GM21619 (cell line): ENCODE results near the gene C11orf42.
A peak's percentile ranks its signal among the peaks of the same experiment; 100 is the strongest.

Source experiments
- ATAC-seq: cut with Tn5 transposase; IDR thresholded peaks from one replicate; pipeline ENCODE4 v1.9.1; 2021; ENCODE audit not compliant: unreplicated experiment

C11orf42 gene, protein sequence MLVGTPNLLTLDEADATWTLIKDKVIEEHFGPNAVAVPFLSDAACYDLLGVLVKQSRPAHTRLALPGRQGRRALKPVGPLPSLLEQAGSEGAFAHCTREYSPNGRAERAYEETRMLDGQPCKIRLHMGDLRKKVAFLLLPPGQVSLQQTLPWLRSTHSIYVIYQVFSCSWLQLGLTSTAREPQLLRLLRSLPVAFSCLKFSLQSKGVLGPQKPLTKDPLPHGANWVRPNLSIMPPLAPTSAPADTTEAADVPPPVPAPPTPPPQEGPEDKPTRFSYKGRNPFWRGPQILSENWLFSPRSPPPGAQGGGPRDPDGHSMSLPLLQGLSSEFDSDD

GRCh38 chr11:6205366-6205765 lies at the start of gene C11orf42:
C11orf42 (plus strand) TSS chr11:6205557; CDS start chr11:6205616, 59 bp downstream.
- no peak for ATAC-seq

GRCh38 chr11:6156628-6157359 lies 48.6 kb upstream of the C11orf42 start:
- no peak for ATAC-seq

- no peak for ATAC-seq
Measured at GRCh38 chr11:6170226-6170625, 35.1 kb upstream of the C11orf42 start, which contains the start of gene OR52B2. OR52B2 (minus strand) TSS chr11:6170326; CDS start chr11:6170326, 0 bp downstream.

GRCh38 chr11:6175440-6175839 lies 29.9 kb upstream of the C11orf42 start:
- ATAC-seq: no peak

- no peak for ATAC-seq
Measured at GRCh38 chr11:6191742-6192141, 13.6 kb upstream of the C11orf42 start.

DNA sequence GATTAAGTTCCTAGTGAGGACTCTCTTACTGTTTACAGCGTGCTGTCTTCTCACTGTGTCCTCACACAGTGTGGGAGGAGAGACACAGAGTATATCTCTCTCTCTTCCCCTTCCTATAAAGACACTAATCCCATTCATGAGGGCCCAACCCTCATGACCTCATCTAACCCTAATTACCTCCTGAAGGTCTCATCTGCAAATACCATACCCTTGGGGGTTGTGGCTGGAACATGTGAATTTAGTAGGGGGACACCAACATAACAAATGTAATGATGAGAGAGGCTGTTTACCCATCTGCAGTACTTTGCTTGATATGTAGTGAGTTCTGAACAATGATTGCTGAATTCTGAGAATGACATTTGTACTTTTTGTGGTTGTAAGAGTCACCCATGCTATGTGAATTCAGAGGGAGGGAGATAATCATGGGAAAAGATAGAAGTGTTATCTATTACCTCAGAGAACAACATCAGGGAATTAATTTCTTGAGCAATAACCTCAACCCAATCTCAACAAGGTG lies 11.2 kb upstream of the C11orf42 start:
- no peak for ATAC-seq

GRCh38 chr11:6196396-6196795 lies 9.0 kb upstream of the C11orf42 start:
- no peak for ATAC-seq

- ATAC-seq: no peak
Measured at GRCh38 chr11:6197466-6198200, 7.7 kb upstream of the C11orf42 start.

DNA sequence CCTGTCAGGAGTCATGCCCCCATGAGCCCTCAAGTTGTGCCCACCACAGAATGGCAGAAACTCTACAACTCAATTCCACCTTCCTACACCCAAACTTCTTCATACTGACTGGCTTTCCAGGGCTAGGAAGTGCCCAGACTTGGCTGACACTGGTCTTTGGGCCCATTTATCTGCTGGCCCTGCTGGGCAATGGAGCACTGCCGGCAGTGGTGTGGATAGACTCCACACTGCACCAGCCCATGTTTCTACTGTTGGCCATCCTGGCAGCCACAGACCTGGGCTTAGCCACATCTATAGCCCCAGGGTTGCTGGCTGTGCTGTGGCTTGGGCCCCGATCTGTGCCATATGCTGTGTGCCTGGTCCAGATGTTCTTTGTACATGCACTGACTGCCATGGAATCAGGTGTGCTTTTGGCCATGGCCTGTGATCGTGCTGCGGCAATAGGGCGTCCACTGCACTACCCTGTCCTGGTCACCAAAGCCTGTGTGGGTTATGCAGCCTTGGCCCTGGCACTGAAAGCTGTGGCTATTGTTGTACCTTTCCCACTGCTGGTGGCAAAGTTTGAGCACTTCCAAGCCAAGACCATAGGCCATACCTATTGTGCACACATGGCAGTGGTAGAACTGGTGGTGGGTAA lies 6.1 kb upstream of the C11orf42 start, which contains the start of gene OR52W1:
OR52W1 (plus strand) TSS at position 51 of the 637 bp plus-strand sequence; CDS start at position 51, 0 bp downstream.
- ATAC-seq: no peak

DNA sequence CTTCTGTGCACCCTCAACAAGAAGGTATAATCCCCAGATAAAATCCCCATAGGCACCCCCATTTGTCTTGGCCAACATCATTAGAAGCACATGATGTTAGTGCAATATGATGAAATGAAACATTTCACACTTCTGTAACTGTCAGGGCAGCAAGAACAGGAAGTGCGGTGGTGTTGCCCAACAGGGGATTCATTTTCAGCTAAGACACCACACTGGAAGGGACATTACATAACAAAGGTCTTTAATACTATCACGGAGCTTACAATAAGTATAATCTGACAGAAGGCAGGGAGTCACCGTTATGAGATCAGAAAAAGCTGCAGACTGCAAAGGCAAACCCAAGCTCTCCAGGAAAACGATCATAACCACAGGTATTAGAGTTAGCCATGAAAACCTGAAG lies 4.4 kb upstream of the C11orf42 start:
- ATAC-seq: peak; percentile 41

DNA sequence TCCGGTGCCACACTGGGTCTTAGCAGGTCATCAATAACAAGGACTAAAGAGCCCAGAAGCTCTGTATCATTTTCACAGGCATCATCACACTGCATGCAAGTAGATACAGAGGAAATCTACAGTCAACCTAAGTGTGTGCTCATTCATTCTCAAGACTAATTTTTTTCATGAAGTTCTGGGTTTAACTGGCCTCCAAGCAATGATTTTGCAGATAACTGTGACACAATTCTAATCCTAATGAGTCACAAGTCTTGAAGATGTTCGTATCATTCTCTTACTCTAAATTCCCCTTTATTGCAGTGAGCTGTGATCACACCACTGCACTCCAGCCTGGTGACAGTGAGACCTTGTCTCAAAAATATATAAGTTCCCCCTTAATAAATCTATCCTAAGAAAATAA lies 3.9 kb upstream of the C11orf42 start:
- no peak for ATAC-seq

- no peak for ATAC-seq
Measured at GRCh38 chr11:6202041-6202440, 3.3 kb upstream of the C11orf42 start.

DNA sequence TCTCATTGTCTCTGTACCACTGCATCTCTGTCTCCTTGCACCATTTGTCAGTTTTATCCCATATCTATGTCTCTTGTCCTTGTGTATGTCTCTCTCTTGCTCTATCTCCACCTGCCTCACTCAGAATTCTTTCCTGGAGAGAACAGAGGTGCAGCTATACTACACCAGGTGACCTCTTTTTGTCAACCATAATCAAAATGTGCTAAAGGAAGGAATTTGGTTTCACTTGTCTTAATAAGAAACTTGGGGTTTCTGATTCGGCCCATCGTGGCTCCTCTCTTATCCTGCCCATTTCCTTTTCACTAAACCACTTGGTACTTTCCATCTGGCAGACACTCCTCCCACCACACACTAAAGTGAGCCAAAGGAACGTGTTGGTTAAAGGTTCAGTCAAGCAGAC lies 2.0 kb upstream of the C11orf42 start:
- ATAC-seq: no peak

DNA sequence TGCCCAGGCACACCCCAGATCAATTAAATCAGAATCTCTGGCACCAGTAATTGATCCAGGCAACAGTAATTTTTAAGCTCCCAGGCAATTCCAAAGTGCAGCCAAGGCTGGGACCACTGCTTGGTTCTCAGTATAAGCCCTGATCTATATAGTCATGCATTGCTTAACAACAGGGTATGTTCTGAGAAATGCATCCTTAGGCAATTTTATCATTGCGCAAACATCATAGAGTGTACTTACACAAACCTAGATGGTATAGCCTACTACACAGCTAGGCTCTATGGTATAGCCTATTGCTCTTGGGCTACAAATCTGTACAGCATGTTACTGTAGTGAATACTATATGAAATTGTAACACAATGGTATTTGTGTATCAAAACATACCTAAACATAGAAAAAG lies 651 bp upstream of the C11orf42 start:
- ATAC-seq: no peak

- ATAC-seq: no peak
Measured at GRCh38 chr11:6206456-6207180, 1.3 kb downstream of the C11orf42 start.

GRCh38 chr11:6209801-6210200 lies 4.4 kb downstream of the C11orf42 start:
- ATAC-seq: no peak

- ATAC-seq: no peak
Measured at GRCh38 chr11:6210274-6210955, 5.1 kb downstream of the C11orf42 start.

- ATAC-seq: no peak
Measured at GRCh38 chr11:6214530-6214929, 9.2 kb downstream of the C11orf42 start.

- ATAC-seq: no peak
Measured at GRCh38 chr11:6216501-6216900, 11.1 kb downstream of the C11orf42 start.

GRCh38 chr11:6217722-6218121 lies 12.4 kb downstream of the C11orf42 start:
- no peak for ATAC-seq
